Stimulated activated CD8-positive, alpha-beta memory T cell treated with anti-CD3 and anti-CD28 coated beads, Interleukin-2, amount 100 ng/mL, for 48 hours (primary cell): Measurements from ENCODE around the gene CYFIP2.

Experiments used
- DNase-seq, 2 donors: peaks; one replicate each; pipeline ENCODE4 v3.0.0-alpha.2; 2020; ENCODE audit warnings: low read depth in 2 of 2

The CYFIP2 gene

GRCh38 chr5:157324237-157324636 is 58.3 kb downstream of the CYFIP2 start:
- DNase-seq: no peak

- no peak for DNase-seq
Observed at GRCh38 chr5:157326440-157327005, 60.6 kb downstream of the CYFIP2 start.

- DNase-seq: no peak
Observed at GRCh38 chr5:157327771-157328170, 61.8 kb downstream of the CYFIP2 start.

GRCh38 chr5:157328277-157328912 is 62.5 kb downstream of the CYFIP2 start:
- peak; percentile 23 to 34 for DNase-seq

GRCh38 chr5:157331807-157332206 is 65.9 kb downstream of the CYFIP2 start:
- DNase-seq: no peak

GRCh38 chr5:157335534-157336422 is 69.9 kb downstream of the CYFIP2 start:
- no peak for DNase-seq

- DNase-seq: no peak
Observed at GRCh38 chr5:157336423-157336744, 70.5 kb downstream of the CYFIP2 start.

GRCh38 chr5:157339409-157339808 is 73.5 kb downstream of the CYFIP2 start:
- DNase-seq: no peak

- DNase-seq: peak; percentile 39 to 41
Observed at GRCh38 chr5:157342822-157343402, 77.0 kb downstream of the CYFIP2 start.

- DNase-seq: no peak
Observed at GRCh38 chr5:157343842-157344790, 78.2 kb downstream of the CYFIP2 start.

GRCh38 chr5:157345067-157345466 is 79.1 kb downstream of the CYFIP2 start:
- no peak for DNase-seq

- no peak for DNase-seq
Observed at GRCh38 chr5:157345485-157345884, 79.6 kb downstream of the CYFIP2 start.

GRCh38 chr5:157347301-157348048 is 81.6 kb downstream of the CYFIP2 start:
- DNase-seq: no peak

- DNase-seq: no peak
Observed at GRCh38 chr5:157348049-157348400, 82.1 kb downstream of the CYFIP2 start.

- no peak for DNase-seq
Observed at GRCh38 chr5:157350939-157351801, 85.2 kb downstream of the CYFIP2 start.

- DNase-seq: no peak
Observed at GRCh38 chr5:157351802-157352092, 85.8 kb downstream of the CYFIP2 start.

- peak in 1 of 2 donors; percentile 71 for DNase-seq
Observed at GRCh38 chr5:157352756-157353340, 86.9 kb downstream of the CYFIP2 start.

- no peak for DNase-seq
Observed at GRCh38 chr5:157354800-157355199, 88.9 kb downstream of the CYFIP2 start.

GRCh38 chr5:157356576-157356975 is 90.7 kb downstream of the CYFIP2 start:
- DNase-seq: no peak

- no peak for DNase-seq
Observed at GRCh38 chr5:157357823-157358222, 91.9 kb downstream of the CYFIP2 start.
